ENCODE data around the gene CSTA. TPM values are rescaled to one million over a fixed set of nuclear protein-coding genes. Genes with fewer than 3 reads are reported as not detected.
A peak's percentile ranks its signal among the peaks of the same experiment; 100 is the strongest.

Gene CSTA
- total RNA-seq, 4 donors from 2014 or later = 0.69 to 95.6 (median 5.3) TPM

GRCh38 chr3:122390665-122391064 lies 65.6 kb downstream of the CSTA start:
- Histone ChIP-seq H3K4me1 (peaks cover 0 to 53% (median 5%) of the 10 kb centered on the region in 3 donors), H3K27ac (peak overlapping the region in 3 of 4 donors; percentile 31 to 53 (median 42)), H3K36me3 (peaks cover 0 to 12% of the 10 kb centered on the region in 2 donors), H3K4me3 (no peak overlapping the region), H3K27me3 (no peaks in the 10 kb centered on the region), H3K9me3 (no peaks in the 10 kb centered on the region)
- TF ChIP-seq CTCF (IDR thresholded peaks at IDR 0.05) (no peak), EP300 (IDR thresholded peaks at IDR 0.05) (no peak), POLR2A (IDR thresholded peaks at IDR 0.05) (no peak), POLR2AphosphoS5 (IDR thresholded peaks at IDR 0.05) (no peak)
- 28 to 57% methylated on average over 2 to 4 of the region's 4 CpGs for WGBS, 2 donors (ENCODE audit: low coverage in 1 of 2)
- ATAC-seq = no peak

Other genes with a start within 250 kb of the CSTA start
- under 1 TPM in 1 of 4 donors, not detected in 3; 0.04 TPM for gene CASR, start 141.6 kb upstream of the CSTA start, total RNA-seq
- gene MIX23, start 58.0 kb downstream of the CSTA start, total RNA-seq = 10 to 100 TPM in 3 of 4 donors, 1 to 10 TPM in 1; 8.2 to 23.8 (median 16.1) TPM
- gene FAM162A, start 58.9 kb downstream of the CSTA start, total RNA-seq = 10 to 100 TPM; 32.7 to 46.5 (median 43.7) TPM
- gene WDR5B, start 90.8 kb downstream of the CSTA start, total RNA-seq = 1 to 10 TPM; 3.7 to 7.5 (median 4.1) TPM
- gene KPNA1, start 189.7 kb downstream of the CSTA start, total RNA-seq = 10 to 100 TPM; 39.8 to 61.3 (median 41.3) TPM
- 10 to 100 TPM; 21.0 to 28.6 (median 24.0) TPM for gene PARP9, start 239.1 kb downstream of the CSTA start, total RNA-seq
- 10 to 100 TPM; 23.7 to 24.6 (median 24.2) TPM for gene DTX3L, start 239.1 kb downstream of the CSTA start, total RNA-seq

Data from gastroesophageal sphincter (tissue), 4 donors.